K562 (cell line): ENCODE results near the gene MSANTD1. TPM values are rescaled to one million over a fixed set of nuclear protein-coding genes. Genes with fewer than 3 reads are reported as not detected.
A peak's percentile ranks its signal among the peaks of the same experiment; 100 is the strongest.

Experiments
- EP300 ChIP-seq: IDR thresholded peaks from 2 replicates; pipeline ENCODE4 v1.6.1; 2012; ENCODE audit warnings: low read length, improper control_type of control experiment
- HDAC1 ChIP-seq, 2 experiments: fragments of 450-650 bp; IDR thresholded peaks; 2 replicates each; pipeline ENCODE4 v1.6.1; 2016 to 2017; ENCODE audit warnings: inconsistent platforms in 1 of 2, mild to moderate bottlenecking in 1 of 2, moderate library complexity in 1 of 2
- HDAC6 ChIP-seq: IDR thresholded peaks from 2 replicates; pipeline ENCODE4 v1.6.1; 2012; ENCODE audit warnings: low read depth, mild to moderate bottlenecking, control low read depth, inconsistent platforms, low read length, moderate library complexity
- MTA1 ChIP-seq: fragments of 450-650 bp; IDR thresholded peaks from 2 replicates; pipeline ENCODE4 v1.6.1; 2017; ENCODE audit warnings: borderline replicate concordance
- NFATC3 ChIP-seq: fragments of 450-650 bp; IDR thresholded peaks from 2 replicates; pipeline ENCODE4 v1.6.1; 2017; ENCODE audit warnings: mild to moderate bottlenecking
- NFYB ChIP-seq: IDR thresholded peaks from 2 replicates; pipeline ENCODE4 v1.6.1; 2011; ENCODE audit warnings: mild to moderate bottlenecking, moderate library complexity; ENCODE audit not compliant: insufficient read length; ENCODE audit errors: extremely low read depth
- POU5F1 ChIP-seq: fragments of 150-350 bp; IDR thresholded peaks from 2 replicates; pipeline ENCODE4 v1.6.1; 2014; ENCODE audit warnings: borderline replicate concordance, low read length, low read depth, mild to moderate bottlenecking; ENCODE audit not compliant: partially characterized antibody
- SIN3B ChIP-seq: fragments of 450-650 bp; IDR thresholded peaks from 2 replicates; pipeline ENCODE4 v1.6.1; 2017; ENCODE audit warnings: low read depth, mild to moderate bottlenecking, moderate library complexity
- TEAD4 ChIP-seq, 2 experiments: sonication (generic) in 1 of 2; formaldehyde crosslinking in 1 of 2; IDR thresholded peaks; 2 replicates each; pipeline versions ENCODE4 v1.6.1 to v1.8.0; 2012 to 2022; ENCODE audit warnings: borderline replicate concordance in 1 of 2, inconsistent platforms in 1 of 2, low read length in 1 of 2, mild to moderate bottlenecking in 1 of 2, missing genetic modification reagents in 1 of 2
- THRAP3 ChIP-seq: fragments of 450-650 bp; IDR thresholded peaks from 2 replicates; pipeline ENCODE4 v1.6.1; 2016; ENCODE audit warnings: mild to moderate bottlenecking, inconsistent platforms, borderline replicate concordance
- ZBTB17 ChIP-seq: fragments of 450-650 bp; formaldehyde crosslinking; IDR thresholded peaks from 2 replicates; pipeline ENCODE4 v1.4.0; 2020; ENCODE audit warnings: mild to moderate bottlenecking
- ZNF12 ChIP-seq: sonication (generic); formaldehyde crosslinking; IDR thresholded peaks from 2 replicates; pipeline ENCODE4 v1.4.0; 2020; ENCODE audit warnings: mild to moderate bottlenecking, missing genetic modification reagents
- ZNF274 ChIP-seq: IDR thresholded peaks from 2 replicates; pipeline ENCODE4 v1.6.1; 2011; ENCODE audit warnings: low read depth, mild to moderate bottlenecking, low read length, moderate library complexity, borderline replicate concordance
- ZNF592 ChIP-seq: fragments of 450-650 bp; IDR thresholded peaks from 2 replicates; pipeline ENCODE4 v1.6.1; 2017; ENCODE audit warnings: antibody characterized with exemption, mild to moderate bottlenecking
- polyA plus RNA-seq, 8 experiments: library from polyadenylated mRNA; depleted of rRNA in 4 of 8; stranded (reverse) in 5 of 8; unstranded in 3 of 8; fragments of >200 nt; fragmentation: Nextera tagmentation in 2 of 8; fragmentation: Illumina TruSeq in 1 of 8; extraction: Ambion mirVana in 2 of 8; extraction: Trizol in 1 of 8; gene quantifications; 2 replicates each; pipeline versions ENCODE4 v1.2.1 to v1.2.3, GENCODE V29; 2011 to 2014; ENCODE audit warnings: inconsistent platforms in 1 of 8, missing spikeins in 1 of 8
- total RNA-seq, 7 experiments: library from RNA; depleted of rRNA in 6 of 7; stranded (reverse); fragments of >200 nt in 6 of 7; fragmentation: Illumina TruSeq in 2 of 7; extraction: Trizol in 2 of 7; gene quantifications; 2 replicates each; pipeline versions ENCODE4 v1.2.1 to v1.2.3, GENCODE V29; 2011 to 2021; ENCODE audit warnings: low replicate concordance in 1 of 7
- TF ChIP-seq, protein P1 (sequence below): fragments of 450-650 bp; formaldehyde crosslinking; IDR thresholded peaks from 2 replicates; pipeline ENCODE4 v1.4.0; 2020; ENCODE audit warnings: mild to moderate bottlenecking, moderate library complexity
- TF ChIP-seq, protein P2 (sequence below), 2 experiments: fragments of 450-650 bp; conservative IDR thresholded peaks; 2 replicates each; pipeline ENCODE4 v1.6.1; 2017; ENCODE audit warnings: mild to moderate bottlenecking in 2 of 2, moderate library complexity in 2 of 2

MSANTD1 gene
- total and polyA plus RNA-seq, 9 of the 15 experiments (the other 6 are each of a cell fraction or from before 2014, with no cell fraction given), result 0.04 to 0.09 (median 0.07) TPM; not detected in 6

DNA sequence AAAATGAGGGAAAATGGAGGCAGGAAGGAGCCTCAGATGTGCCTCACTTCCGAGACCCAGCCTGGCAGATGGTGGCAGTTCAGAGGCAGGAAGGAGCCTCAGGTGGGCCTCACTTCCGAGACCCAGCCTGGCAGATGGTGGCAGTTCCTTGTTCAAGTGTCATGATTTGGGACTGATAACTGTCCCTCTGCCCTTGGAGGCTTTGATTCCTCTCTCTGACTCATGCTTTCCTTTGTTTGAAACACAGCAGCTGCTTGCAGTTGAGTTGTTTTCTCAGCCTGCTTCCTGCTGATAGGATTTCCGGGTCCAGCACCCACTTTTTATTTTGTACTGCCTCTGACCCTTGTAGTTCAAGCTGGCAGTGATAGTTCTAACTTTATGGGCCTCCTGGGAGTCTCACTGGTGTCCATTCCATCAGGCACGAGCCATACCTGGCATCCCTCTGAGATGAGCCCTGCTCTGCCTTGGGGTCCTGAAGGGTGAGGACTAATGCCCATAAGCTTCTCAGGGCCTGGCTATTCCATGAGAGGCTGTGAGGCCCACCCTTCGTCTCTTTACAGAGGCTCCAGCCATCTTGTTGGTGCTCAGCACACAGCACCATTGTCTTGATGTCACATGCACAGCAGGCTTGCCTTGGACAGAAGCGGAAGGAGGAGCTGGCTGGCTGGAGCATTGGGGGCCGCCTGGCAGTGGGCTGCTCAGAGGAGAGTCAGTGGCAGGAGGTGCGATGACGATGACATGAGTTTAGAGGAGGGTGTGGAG, 56.8 kb downstream of the MSANTD1 start (continued):
- TF ChIP-seq, protein P1, sequence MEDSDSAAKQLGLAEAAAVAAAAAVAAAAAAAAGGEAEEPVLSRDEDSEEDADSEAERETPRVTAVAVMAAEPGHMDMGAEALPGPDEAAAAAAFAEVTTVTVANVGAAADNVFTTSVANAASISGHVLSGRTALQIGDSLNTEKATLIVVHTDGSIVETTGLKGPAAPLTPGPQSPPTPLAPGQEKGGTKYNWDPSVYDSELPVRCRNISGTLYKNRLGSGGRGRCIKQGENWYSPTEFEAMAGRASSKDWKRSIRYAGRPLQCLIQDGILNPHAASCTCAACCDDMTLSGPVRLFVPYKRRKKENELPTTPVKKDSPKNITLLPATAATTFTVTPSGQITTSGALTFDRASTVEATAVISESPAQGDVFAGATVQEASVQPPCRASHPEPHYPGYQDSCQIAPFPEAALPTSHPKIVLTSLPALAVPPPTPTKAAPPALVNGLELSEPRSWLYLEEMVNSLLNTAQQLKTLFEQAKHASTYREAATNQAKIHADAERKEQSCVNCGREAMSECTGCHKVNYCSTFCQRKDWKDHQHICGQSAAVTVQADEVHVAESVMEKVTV (CRISPR knock-in tag), result no peak
- TF ChIP-seq, protein P2, sequence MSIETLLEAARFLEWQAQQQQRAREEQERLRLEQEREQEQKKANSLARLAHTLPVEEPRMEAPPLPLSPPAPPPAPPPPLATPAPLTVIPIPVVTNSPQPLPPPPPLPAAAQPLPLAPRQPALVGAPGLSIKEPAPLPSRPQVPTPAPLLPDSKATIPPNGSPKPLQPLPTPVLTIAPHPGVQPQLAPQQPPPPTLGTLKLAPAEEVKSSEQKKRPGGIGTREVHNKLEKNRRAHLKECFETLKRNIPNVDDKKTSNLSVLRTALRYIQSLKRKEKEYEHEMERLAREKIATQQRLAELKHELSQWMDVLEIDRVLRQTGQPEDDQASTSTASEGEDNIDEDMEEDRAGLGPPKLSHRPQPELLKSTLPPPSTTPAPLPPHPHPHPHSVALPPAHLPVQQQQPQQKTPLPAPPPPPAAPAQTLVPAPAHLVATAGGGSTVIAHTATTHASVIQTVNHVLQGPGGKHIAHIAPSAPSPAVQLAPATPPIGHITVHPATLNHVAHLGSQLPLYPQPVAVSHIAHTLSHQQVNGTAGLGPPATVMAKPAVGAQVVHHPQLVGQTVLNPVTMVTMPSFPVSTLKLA (conservative IDR thresholded peaks at IDR 0.05), result 0 out of 4 replicates have a peak, but pooled peaks of 1 of the 2 experiments have one; percentile 27
- TF ChIP-seq POU5F1 (no peak), HDAC6 (no peak), NFYB (no peak), SIN3B (no peak), EP300 (peak; percentile 50; the same call in 1 of the 2 replicates), NFATC3 (peak; percentile 69; the same call in 1 of the 2 replicates), ZNF12 (CRISPR knock-in tag) (no peak), TEAD4 (IDR thresholded peaks at IDR 0.05; ENCODE audit: low read length) (peak; percentile 78), TEAD4 (CRISPR knock-in tag; IDR thresholded peaks at IDR 0.05; ENCODE audit: borderline replicate concordance) (no peak), ZBTB17 (CRISPR knock-in tag) (no peak), THRAP3 (no peak), MTA1 (no peak), HDAC1 (IDR thresholded peaks at IDR 0.05) (peak in 1 of 2 experiments; percentile 77; a peak in 2 of 4 replicates), ZNF592 (no peak), ZNF274 (no peak)
